Left lung (tissue), 14 donors: ENCODE data around the gene TMED4. TPM values are rescaled to one million over a fixed set of nuclear protein-coding genes. Genes with fewer than 3 reads are reported as not detected.
A peak's percentile ranks its signal among the peaks of the same experiment; 100 is the strongest.

Experiments
- ATAC-seq: fragments of 200-7000 bp; cut with Tn5 transposase; one replicate; pipeline ENCODE4 v1.9.1; 2020; ENCODE audit warnings: moderate library complexity
- DNase-seq, 4 donors: peaks; one replicate each; pipeline ENCODE4 v3.0.0-alpha.2; 2013 to 2020
- H3K27ac ChIP-seq, 2 donors: fragments of 200-600 bp; sonication (generic) in 1 of 2; one replicate each; pipeline versions ENCODE4 v1.5.0 to v1.8.0; 2020 to 2021
- H3K27me3 ChIP-seq, 2 donors: fragments of 200-600 bp; sonication (generic) in 1 of 2; one replicate each; pipeline versions ENCODE4 v1.5.0 to v1.8.0; 2020 to 2021
- H3K36me3 ChIP-seq, 2 donors: fragments of 200-600 bp; sonication (generic) in 1 of 2; one replicate each; pipeline versions ENCODE4 v1.5.0 to v1.8.0; 2020 to 2021
- H3K4me1 ChIP-seq, 2 donors: fragments of 200-600 bp; one replicate each; pipeline ENCODE4 v1.8.0; 2021
- H3K4me3 ChIP-seq, 2 donors: fragments of 200-600 bp; sonication (generic) in 1 of 2; one replicate each; pipeline versions ENCODE4 v1.5.0 to v1.8.0; 2020 to 2021; ENCODE audit warnings: mild to moderate bottlenecking in 1 of 2
- H3K9me3 ChIP-seq, 2 donors: fragments of 200-600 bp; sonication (generic) in 1 of 2; one replicate each; pipeline versions ENCODE4 v1.5.0 to v1.8.0; 2020 to 2021
- intact Hi-C, 2 donors: fragments of 100-400 bp; cut with DNase I; formaldehyde crosslinking; loops; one replicate each; pipeline versions ENCODE4 v1.11.2 to v1.14.2; 2022
- long read RNA-seq, 12 donors: library from polyadenylated mRNA in 2 of 12; unstranded in 2 of 12; transcript quantifications; one replicate each; pipeline ENCODE4 v2.0.0 and lab custom pipeline, GENCODE V29; 2019 to 2026
- polyA plus RNA-seq, 6 donors: library from polyadenylated mRNA; unstranded; fragments of 120-200 nt; gene quantifications; one replicate each; pipeline ENCODE4 v1.2.1, GENCODE V29; 2013; ENCODE audit not compliant: insufficient read length in 6 of 6
- total RNA-seq, 2 donors: library from RNA; stranded (reverse); fragmentation: NEBNext Ultra II Directional; extraction: Animal tissue kit (Norgen Biotek cat#: 25700); gene quantifications; one replicate each; pipeline ENCODE4 v1.2.1, GENCODE V29; 2021
- TF ChIP-seq, protein P1 (sequence below), 2 donors: fragments of 200-600 bp; sonication (generic) in 1 of 2; IDR thresholded peaks; one replicate each; pipeline versions ENCODE4 v1.5.0 to v1.8.0; 2021; ENCODE audit warnings: antibody characterized with exemption in 2 of 2
- donor health status: DM: no; HTN: yes; CAD: no.
- donor health status: DM: no; HTN: no; CAD: no.

TMED4 gene
- 10 to 100 TPM; 69.6 to 84.7 TPM for total RNA-seq
- 100 to 1,000 TPM in 2 of 6 donors, 10 to 100 TPM in 4; 88.7 to 102 (median 95.5) TPM for polyA plus RNA-seq
- long read RNA-seq, donor 1, transcript TMED4-203 (5 exons, 2,322 nt): major isoform, 46 of 77 reads
- long read RNA-seq, donor 1, transcript TMED4-205 (4 exons, 1,755 nt): minor isoform, 20 of 77 reads
- long read RNA-seq, donor 1, partial matches to known transcripts: 0 of 77 reads
- long read RNA-seq, donor 1, other reads (novel, unspliced or antisense): 6 of 77 reads
- long read RNA-seq, donor 2, transcript TMED4-205 (4 exons, 1,755 nt): minor isoform, 17 of 58 reads
- long read RNA-seq, donor 2, transcript TMED4-203 (5 exons, 2,322 nt): major isoform, 33 of 58 reads
- long read RNA-seq, donor 2, partial matches to known transcripts: 5 of 58 reads
- long read RNA-seq, donor 2, other reads (novel, unspliced or antisense): 0 of 58 reads
- long read RNA-seq, donor 3, transcript TMED4-205 (4 exons, 1,755 nt): minor isoform, 7 of 50 reads
- long read RNA-seq, donor 3, transcript TMED4-203 (5 exons, 2,322 nt): major isoform, 20 of 50 reads
- long read RNA-seq, donor 3, partial matches to known transcripts: 22 of 50 reads
- long read RNA-seq, donor 3, other reads (novel, unspliced or antisense): 0 of 50 reads
- long read RNA-seq, donor 4, transcript TMED4-203 (5 exons, 2,322 nt): major isoform, 53 of 78 reads
- long read RNA-seq, donor 4, transcript TMED4-205 (4 exons, 1,755 nt): minor isoform, 11 of 78 reads
- long read RNA-seq, donor 4, partial matches to known transcripts: 1 of 78 reads
- long read RNA-seq, donor 4, other reads (novel, unspliced or antisense): 12 of 78 reads
- long read RNA-seq, donor 5, transcript TMED4-203 (5 exons, 2,322 nt): major isoform, 40 of 58 reads
- long read RNA-seq, donor 5, transcript TMED4-205 (4 exons, 1,755 nt): minor isoform, 10 of 58 reads
- long read RNA-seq, donor 5, partial matches to known transcripts: 5 of 58 reads
- long read RNA-seq, donor 5, other reads (novel, unspliced or antisense): 0 of 58 reads
- long read RNA-seq, donor 6, transcript TMED4-203 (5 exons, 2,322 nt): major isoform, 32 of 47 reads
- long read RNA-seq, donor 6, transcript TMED4-205 (4 exons, 1,755 nt): minor isoform, 15 of 47 reads
- long read RNA-seq, donor 6, partial matches to known transcripts: 0 of 47 reads
- long read RNA-seq, donor 6, other reads (novel, unspliced or antisense): 0 of 47 reads
- long read RNA-seq, donor 7, transcript TMED4-203 (5 exons, 2,322 nt): major isoform, 21 of 32 reads
- long read RNA-seq, donor 7, transcript TMED4-205 (4 exons, 1,755 nt): minor isoform, 11 of 32 reads
- long read RNA-seq, donor 7, partial matches to known transcripts: 0 of 32 reads
- long read RNA-seq, donor 7, other reads (novel, unspliced or antisense): 0 of 32 reads
- long read RNA-seq, donor 8, transcript TMED4-205 (4 exons, 1,755 nt): minor isoform, 10 of 41 reads
- long read RNA-seq, donor 8, transcript TMED4-203 (5 exons, 2,322 nt): major isoform, 30 of 41 reads
- long read RNA-seq, donor 8, partial matches to known transcripts: 0 of 41 reads
- long read RNA-seq, donor 8, other reads (novel, unspliced or antisense): 0 of 41 reads
- long read RNA-seq, donor 9: 0 reads
- long read RNA-seq, donor 10, transcript TMED4-203 (5 exons, 2,322 nt): major isoform, 20 of 30 reads
- long read RNA-seq, donor 10, transcript TMED4-205 (4 exons, 1,755 nt): minor isoform, 8 of 30 reads
- long read RNA-seq, donor 10, partial matches to known transcripts: 1 of 30 reads
- long read RNA-seq, donor 10, other reads (novel, unspliced or antisense): 1 of 30 reads
- long read RNA-seq, donor 11, transcript TMED4-203 (5 exons, 2,322 nt): major isoform, 24 of 3,425 reads
- long read RNA-seq, donor 11, partial matches to known transcripts: 1,033 of 3,425 reads
- long read RNA-seq, donor 11, other reads (novel, unspliced or antisense): 2,363 of 3,425 reads
- long read RNA-seq, donor 12, transcript TMED4-205 (4 exons, 1,755 nt): minor isoform, 6 of 34 reads
- long read RNA-seq, donor 12, transcript TMED4-203 (5 exons, 2,322 nt): major isoform, 27 of 34 reads
- long read RNA-seq, donor 12, partial matches to known transcripts: 0 of 34 reads
- long read RNA-seq, donor 12, other reads (novel, unspliced or antisense): 0 of 34 reads

DNA sequence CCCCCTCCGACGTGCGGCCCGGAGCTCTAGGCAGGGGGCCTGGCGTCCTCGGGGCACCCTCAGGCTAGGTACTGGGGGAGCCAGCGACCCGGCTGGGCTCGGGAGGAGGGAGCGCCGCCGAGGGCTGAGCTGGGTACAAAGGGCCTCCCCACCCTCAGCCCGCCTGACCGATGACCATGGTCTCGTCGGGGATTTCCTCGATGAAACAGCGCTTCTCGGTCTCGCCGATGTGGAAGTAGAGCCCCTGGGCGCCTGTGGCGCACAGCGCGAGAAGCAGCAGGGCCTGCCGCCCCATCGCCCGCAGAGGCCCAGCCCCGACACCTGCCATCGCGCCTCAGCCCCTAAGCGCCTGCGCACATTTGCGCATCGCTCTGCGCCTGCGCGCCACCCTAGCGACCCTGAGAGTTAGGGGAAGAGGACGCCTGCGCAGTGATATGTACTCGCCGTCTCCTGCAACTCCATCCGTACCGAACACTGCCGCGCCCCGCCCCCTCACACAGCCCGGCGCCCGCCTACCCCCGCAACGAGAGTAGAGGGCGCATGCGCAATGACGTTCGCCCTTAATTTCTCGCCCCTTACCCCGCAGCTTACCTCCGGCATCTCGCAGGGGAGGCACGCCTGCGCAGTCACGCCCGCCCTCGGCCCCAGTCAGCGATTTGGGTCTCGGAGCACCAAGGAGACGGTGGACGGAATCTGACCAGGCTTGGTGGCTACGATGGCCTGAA lies at the start of gene TMED4:
TSS of gene TMED4 (minus strand) at position 353 of the 725 bp plus-strand sequence. CDS start at position 328, 25 bp downstream.
- Histone ChIP-seq H3K36me3 (peaks cover 0 to 33% of the 10 kb centered on the region in 2 donors), H3K9me3 (no peaks in the 10 kb centered on the region), H3K4me1 (peaks cover 7 to 29% of the 10 kb centered on the region in 2 donors), H3K27ac (peak within 1 kb of the TSS; percentile 99), H3K27me3 (no peaks in the 10 kb centered on the region), H3K4me3 (peak within 1 kb of the TSS; percentile 92 to 99)
- TF ChIP-seq, protein P1, sequence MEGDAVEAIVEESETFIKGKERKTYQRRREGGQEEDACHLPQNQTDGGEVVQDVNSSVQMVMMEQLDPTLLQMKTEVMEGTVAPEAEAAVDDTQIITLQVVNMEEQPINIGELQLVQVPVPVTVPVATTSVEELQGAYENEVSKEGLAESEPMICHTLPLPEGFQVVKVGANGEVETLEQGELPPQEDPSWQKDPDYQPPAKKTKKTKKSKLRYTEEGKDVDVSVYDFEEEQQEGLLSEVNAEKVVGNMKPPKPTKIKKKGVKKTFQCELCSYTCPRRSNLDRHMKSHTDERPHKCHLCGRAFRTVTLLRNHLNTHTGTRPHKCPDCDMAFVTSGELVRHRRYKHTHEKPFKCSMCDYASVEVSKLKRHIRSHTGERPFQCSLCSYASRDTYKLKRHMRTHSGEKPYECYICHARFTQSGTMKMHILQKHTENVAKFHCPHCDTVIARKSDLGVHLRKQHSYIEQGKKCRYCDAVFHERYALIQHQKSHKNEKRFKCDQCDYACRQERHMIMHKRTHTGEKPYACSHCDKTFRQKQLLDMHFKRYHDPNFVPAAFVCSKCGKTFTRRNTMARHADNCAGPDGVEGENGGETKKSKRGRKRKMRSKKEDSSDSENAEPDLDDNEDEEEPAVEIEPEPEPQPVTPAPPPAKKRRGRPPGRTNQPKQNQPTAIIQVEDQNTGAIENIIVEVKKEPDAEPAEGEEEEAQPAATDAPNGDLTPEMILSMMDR (IDR thresholded peaks at IDR 0.05): no peak
- peak; percentile 97 for ATAC-seq
- peak; percentile 99 to 100 (median 100) for DNase-seq
- intact Hi-C loops: loop anchor here in 1 of 2 donors (10.0 kb wide), 2 partner anchors 263 to 343 kb away; partner anchors contain the start of gene H2AZ2

DNA sequence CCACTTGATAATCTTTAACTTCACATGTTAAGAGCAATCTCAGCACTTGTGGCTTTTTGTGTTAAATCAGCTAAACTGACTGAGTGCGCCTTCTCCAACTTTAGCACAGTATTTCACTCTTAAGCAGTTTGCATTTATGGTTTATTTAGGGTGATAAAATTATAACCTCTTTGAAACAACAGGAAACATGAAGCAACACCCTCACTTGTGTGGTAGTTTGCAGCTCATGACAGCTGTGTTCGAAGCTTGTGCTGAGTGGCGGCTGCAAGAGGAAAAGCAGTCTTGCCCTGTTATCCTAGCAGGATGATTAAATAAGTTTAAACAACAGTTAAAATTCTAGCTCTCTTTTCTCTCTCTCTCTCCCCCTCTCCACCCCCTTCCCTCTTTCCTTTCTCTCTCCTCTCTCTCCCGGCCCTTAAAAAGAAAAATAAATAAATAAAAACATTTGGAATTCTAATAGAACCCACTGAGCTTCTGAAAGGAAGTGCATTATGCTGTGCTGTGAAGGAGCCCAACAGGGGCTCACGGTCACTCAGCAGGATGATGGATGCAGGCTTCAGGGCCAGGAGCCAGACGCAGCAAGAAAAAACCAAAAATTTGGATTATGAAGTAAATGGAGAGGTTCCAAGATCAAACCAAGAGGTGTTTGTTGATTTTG lies 49.6 kb upstream of the TMED4 start:
- H3K36me3 ChIP-seq: peaks cover 0 to 18% of the 10 kb centered on the region in 2 donors
- no peaks in the 10 kb centered on the region for H3K27me3 ChIP-seq
- H3K27ac ChIP-seq: peak overlapping the region; percentile 74 to 91
- DNase-seq (peak in 1 of 4 donors; percentile 59), ATAC-seq (peak; percentile 41)
- no peak overlapping the region for H3K4me3 ChIP-seq
- intact Hi-C loops: no loop called here
- TF ChIP-seq, protein P1 (IDR thresholded peaks at IDR 0.05): no peak
- H3K4me1 ChIP-seq: peaks cover 54 to 91% of the 10 kb centered on the region in 2 donors
- H3K9me3 ChIP-seq: no peaks in the 10 kb centered on the region

DNA sequence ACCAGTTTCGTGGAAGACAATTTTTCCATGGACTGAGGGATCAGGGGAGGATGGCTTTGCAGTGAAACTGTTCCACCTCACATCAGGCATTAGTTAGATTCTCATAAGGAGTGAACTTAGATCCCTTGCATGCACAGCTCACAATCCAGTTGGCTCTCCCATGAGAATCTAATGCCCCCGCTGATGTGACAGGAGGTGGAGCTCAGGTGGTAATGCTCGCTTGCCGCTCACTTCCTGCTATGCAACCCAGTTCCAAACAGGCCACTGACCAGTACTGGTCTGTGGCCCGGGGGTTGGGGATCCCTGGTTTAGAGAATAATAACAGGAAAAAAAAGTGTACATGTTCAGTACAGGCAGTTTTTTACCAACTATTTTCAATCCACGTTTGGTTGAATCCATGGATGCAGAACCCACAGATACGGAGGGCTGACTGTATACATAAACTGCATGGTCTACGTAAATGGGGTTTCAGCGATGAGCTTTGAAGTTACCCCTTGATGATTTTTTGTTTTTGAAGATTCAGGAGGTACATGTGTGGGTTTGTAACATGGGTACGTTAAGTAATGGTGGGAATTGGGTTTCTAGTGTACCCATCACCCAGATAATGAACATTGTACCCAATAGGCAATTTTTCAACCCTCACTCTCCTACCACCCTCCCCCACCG lies 48.9 kb upstream of the TMED4 start:
- intact Hi-C loops: no loop called here
- H3K9me3 ChIP-seq: no peaks in the 10 kb centered on the region
- TF ChIP-seq, protein P1 (IDR thresholded peaks at IDR 0.05): no peak
- H3K36me3 ChIP-seq: peaks cover 0 to 22% of the 10 kb centered on the region in 2 donors
- ATAC-seq (peak; percentile 7), DNase-seq (no peak)
- peak overlapping the region; percentile 74 to 91 for H3K27ac ChIP-seq
- H3K4me1 ChIP-seq: peaks cover 49 to 85% of the 10 kb centered on the region in 2 donors
- no peaks in the 10 kb centered on the region for H3K27me3 ChIP-seq
- H3K4me3 ChIP-seq: no peak overlapping the region
